GM12875 (cell line): Measurements from ENCODE around the gene NACC2.

Experiments
- H3K4me3 ChIP-seq: one replicate; pipeline ENCODE4 v1.5.1; 2011; ENCODE audit warnings: low read depth, low read length, control low read depth
- CTCF ChIP-seq: IDR thresholded peaks from 2 replicates; pipeline ENCODE4 v1.5.1; 2011; ENCODE audit warnings: low read depth, mild to moderate bottlenecking, control low read depth, inconsistent platforms, low read length, moderate library complexity, borderline replicate concordance; ENCODE audit not compliant: insufficient read depth

The NACC2 gene

GRCh38 chr9:136115206-136115605 lies 20.1 kb upstream of the NACC2 start:
- H3K4me3 ChIP-seq: no peak overlapping the region
- TF ChIP-seq CTCF: no peak

GRCh38 chr9:136114610-136115009 lies 19.5 kb upstream of the NACC2 start:
- no peak for TF ChIP-seq CTCF
- H3K4me3 ChIP-seq: no peak overlapping the region

- no peak for TF ChIP-seq CTCF
- no peak overlapping the region for H3K4me3 ChIP-seq
Measured at GRCh38 chr9:136112541-136112940, 17.5 kb upstream of the NACC2 start.

GRCh38 chr9:136111910-136112309 lies 16.8 kb upstream of the NACC2 start:
- no peak for TF ChIP-seq CTCF
- no peak overlapping the region for H3K4me3 ChIP-seq

- TF ChIP-seq CTCF: no peak
- no peak overlapping the region for H3K4me3 ChIP-seq
Measured at GRCh38 chr9:136111190-136111589, 16.1 kb upstream of the NACC2 start.

- H3K4me3 ChIP-seq: peak overlapping the region; percentile 76
Measured at GRCh38 chr9:136110082-136111061, 15.3 kb upstream of the NACC2 start.

More at GRCh38 chr9:136110082-136111061, 15.3 kb upstream of the NACC2 start:
- no peak for TF ChIP-seq CTCF
